Activated T-helper 1 cell treated with anti-CD3 and anti-CD28 coated beads, Interleukin-2, amount 50 U/mL, for 16 hours (primary cell): Measurements from ENCODE around the gene CTNNBL1.

Experiments used
- DNase-seq, 2 donors: peaks; one replicate each; pipeline ENCODE4 v3.0.0-alpha.2; 2020; ENCODE audit warnings: low read depth in 1 of 2, low spot score in 1 of 2

Gene CTNNBL1

GRCh38 chr20:37914367-37914671 is 220.5 kb downstream of the CTNNBL1 start:
- DNase-seq: no peak

GRCh38 chr20:37914672-37915433 is 221.0 kb downstream of the CTNNBL1 start:
- DNase-seq: no peak

- no peak for DNase-seq
These were observed 221.6 kb downstream of the CTNNBL1 start for GRCh38 chr20:37915434-37915787.

GRCh38 chr20:37915800-37916570 is 222.2 kb downstream of the CTNNBL1 start:
- no peak for DNase-seq

- DNase-seq: no peak
These were observed 223.6 kb downstream of the CTNNBL1 start for GRCh38 chr20:37917461-37917860.

- DNase-seq: no peak
These were observed 224.2 kb downstream of the CTNNBL1 start for GRCh38 chr20:37918035-37918434.

GRCh38 chr20:37919389-37920040 is 225.7 kb downstream of the CTNNBL1 start:
- DNase-seq: no peak

- DNase-seq: no peak
These were observed 226.4 kb downstream of the CTNNBL1 start for GRCh38 chr20:37920270-37920669.

- DNase-seq: no peak
These were observed 227.0 kb downstream of the CTNNBL1 start for GRCh38 chr20:37920679-37921322.

GRCh38 chr20:37921341-37921929 is 227.6 kb downstream of the CTNNBL1 start:
- no peak for DNase-seq
